GM19452 (cell line): Measurements from ENCODE around the gene TUBGCP3.

Experiments
- ATAC-seq: cut with Tn5 transposase; IDR thresholded peaks from one replicate; pipeline ENCODE4 v1.9.1; 2021; ENCODE audit not compliant: unreplicated experiment

The TUBGCP3 gene

GRCh38 chr13:112453874-112454647 lies 133.9 kb downstream of the TUBGCP3 start:
- no peak for ATAC-seq

DNA sequence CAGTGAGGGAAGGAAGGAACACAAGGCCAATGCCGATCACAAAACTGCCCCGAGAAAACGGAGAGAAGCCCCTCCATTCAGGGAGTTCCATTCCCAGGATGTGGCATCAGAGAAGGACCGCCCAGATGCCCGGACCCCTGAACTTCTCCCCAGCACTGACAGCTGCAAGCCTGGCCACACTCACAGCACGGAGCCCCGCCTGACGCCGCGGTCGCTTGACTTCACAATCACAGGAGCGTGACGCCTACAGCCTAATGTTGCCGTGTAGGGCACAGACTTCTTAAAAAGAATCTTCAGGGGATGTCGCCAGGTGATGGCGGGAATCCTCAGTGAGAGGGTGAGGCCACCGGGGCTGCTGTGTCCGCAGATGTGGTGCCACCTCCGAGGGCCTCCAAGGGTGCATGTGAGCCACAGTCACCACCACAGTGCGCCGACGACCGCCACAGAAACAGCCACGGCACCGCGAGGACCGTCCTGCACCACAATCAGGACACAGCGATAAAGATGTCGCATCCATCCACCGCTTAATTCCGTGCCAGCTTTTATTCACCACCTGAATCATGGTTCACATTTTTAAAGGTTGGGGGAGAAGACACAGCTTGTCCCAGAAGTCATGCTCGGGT lies 134.6 kb downstream of the TUBGCP3 start:
- no peak for ATAC-seq

GRCh38 chr13:112452380-112453206 lies 135.4 kb downstream of the TUBGCP3 start:
- ATAC-seq: no peak

GRCh38 chr13:112451512-112452379 lies 136.2 kb downstream of the TUBGCP3 start:
- no peak for ATAC-seq

- no peak for ATAC-seq
These were observed 137.1 kb downstream of the TUBGCP3 start for GRCh38 chr13:112450904-112451240.

- ATAC-seq: no peak
These were observed 137.6 kb downstream of the TUBGCP3 start for GRCh38 chr13:112450118-112450903.

DNA sequence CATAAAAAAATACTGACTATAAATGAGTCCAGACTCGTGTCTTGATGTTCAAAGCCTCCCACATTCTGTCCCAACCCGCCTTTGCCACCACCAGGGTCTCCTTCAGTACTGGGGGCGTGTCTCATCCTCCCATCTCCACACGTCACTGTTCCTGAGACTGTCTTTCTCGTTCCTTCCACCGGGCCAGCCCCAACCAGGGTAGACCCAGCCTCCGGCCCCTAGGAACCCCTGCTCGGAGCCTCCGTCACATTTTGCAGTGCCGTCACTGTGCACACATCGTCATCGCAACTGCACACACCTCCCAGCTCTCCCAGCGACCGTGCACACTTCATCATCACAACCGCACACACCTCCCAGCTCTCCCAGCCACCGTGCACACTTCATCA lies 138.4 kb downstream of the TUBGCP3 start:
- ATAC-seq: no peak

DNA sequence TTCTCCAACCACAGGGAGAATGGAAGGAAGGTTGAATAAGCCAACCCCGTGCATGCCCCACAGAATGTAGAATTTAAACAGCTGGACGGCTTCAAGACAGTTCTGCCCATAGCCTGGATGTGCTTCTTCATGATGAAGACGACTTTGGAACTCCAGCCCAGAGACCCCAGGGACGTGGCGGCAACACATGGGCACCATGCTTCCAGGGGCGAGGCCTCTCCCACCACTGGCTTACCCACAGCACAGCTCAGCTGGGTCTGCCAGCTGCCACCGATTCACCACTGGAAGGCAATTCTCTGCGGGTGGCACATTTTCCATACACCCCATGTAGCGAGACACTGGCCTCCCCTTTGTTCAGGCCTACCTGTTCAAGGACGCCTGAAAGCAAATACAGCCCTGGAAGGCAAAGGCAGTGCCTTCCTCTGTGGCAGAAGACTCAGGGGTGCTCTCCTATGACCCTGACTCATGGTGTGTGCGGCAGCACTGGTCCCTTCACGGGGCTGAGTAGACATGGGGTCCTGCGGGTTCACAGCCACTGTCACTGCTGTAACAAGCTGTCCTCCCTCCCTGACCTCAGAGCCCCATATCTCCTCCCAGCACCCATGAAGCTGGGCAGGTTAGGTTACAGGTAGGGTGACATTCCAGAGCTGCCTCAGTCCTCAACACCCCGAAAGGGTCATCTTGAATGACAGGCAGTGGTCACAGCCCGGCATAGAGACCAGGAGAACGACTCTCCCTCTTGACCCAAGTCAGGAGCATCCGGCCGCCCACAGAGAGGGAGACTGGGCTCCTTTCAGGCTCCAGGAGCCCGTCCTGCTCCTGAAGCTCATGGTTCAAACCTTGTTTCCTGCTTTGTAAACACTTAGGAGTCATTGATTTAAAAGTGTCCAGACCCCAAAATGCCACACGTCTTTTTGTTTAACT lies 139.1 kb downstream of the TUBGCP3 start:
- no peak for ATAC-seq

- ATAC-seq: no peak
These were observed 140.0 kb downstream of the TUBGCP3 start for GRCh38 chr13:112447761-112448603.

DNA sequence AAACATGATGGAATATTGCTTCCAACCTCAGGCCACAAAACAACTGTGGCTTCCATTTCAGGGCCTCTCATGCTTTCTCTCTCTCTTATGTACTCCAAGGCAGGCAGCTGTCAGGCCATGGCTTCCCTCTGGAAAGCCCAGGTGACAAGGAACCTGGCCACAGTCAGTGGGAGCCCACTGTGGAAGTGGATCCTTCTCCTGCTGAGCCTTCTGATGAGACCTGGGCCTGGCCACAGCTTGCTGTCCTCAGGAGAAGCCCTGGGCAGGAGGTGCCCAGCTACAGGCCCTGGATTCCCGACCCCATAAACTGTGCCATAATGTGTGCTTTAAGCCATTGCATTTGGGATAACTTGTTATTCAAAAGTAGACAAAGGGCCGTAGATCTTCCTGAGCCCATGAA lies 140.6 kb downstream of the TUBGCP3 start:
- ATAC-seq: no peak

DNA sequence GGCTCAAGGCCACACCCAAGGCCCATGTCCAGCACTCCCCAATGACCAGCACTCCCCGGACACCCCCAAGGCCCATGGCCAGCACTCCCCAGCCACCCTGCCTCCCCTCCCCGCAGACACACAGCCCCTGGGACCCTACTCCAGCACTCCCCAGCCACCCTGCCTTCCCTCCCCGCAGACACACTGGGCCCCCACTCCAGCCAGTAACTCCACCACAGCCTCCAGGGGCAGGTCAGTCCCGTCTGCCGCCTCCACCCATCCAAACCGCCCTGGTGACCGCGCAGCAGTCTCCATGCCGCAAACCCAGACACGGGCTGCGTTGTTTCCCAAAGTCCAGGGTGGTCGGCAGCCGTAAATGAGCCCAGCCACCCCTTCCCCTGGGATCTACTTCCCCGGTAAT lies 141.1 kb downstream of the TUBGCP3 start:
- no peak for ATAC-seq

GRCh38 chr13:112446347-112446861 lies 141.5 kb downstream of the TUBGCP3 start:
- no peak for ATAC-seq

DNA sequence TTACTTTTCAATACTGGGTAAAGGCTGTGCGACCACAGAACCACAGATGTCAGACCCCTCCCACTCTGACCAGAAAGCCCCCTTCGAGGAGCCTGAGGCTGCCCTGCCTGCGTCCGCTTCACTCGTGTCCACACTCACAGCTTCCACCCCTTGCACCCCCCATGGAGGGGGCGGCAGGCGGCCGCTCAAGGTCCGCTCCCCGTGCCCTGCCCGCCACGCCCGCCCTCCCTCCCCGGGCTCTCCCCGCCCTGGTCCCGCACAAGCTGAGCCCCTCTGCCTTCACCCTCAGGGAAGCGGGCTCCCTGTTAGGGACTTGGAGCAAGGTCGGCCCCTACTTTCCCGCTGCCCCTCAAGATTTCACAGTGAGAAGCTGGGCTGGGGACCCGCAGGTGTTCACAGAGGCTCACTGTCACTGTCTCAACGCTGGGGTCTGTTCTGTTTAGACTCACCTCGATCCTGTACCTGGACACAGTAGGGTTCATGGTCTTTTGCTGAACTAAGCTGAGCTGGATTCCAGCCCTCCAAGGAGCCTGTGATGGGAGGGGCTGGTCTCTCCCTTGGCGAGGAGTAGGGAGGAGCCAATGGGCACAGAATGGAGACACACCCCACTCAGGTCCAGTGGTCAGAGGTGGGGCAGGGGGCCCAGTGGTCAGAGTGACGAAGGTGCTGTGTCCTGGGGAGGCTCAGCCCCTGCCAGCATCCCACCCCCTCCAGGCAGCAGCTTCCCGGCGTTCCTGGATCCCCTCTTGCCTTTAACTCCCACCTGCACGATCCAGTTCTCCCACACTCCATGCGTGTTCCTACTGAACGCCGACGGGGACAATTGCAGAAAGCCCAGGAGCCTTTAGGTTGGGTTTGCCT lies 142.3 kb downstream of the TUBGCP3 start:
- no peak for ATAC-seq

- no peak for ATAC-seq
These were observed 143.2 kb downstream of the TUBGCP3 start for GRCh38 chr13:112444416-112445399.

DNA sequence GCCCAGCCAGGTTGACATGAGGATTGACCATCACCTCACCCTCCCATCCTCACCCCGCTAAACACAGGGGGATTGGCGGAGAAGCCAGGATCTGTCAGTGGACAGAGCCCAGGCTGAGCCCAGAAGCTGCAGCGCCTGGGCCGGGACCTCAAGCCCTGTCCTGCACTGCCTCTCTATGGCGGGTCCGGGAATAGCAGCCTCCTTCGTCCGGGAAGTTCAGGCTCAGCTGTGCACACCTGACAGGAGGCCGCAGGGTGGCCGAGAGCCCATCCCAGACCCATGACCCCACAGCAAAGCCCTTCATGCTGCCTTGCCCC lies 144.0 kb downstream of the TUBGCP3 start:
- ATAC-seq: peak; percentile 71
